GM23248 (cell line): ENCODE measurements around the gene HEATR1. TPM values are rescaled to one million over a fixed set of nuclear protein-coding genes. Genes with fewer than 3 reads are reported as not detected.

Source experiments
- DNase-seq: peaks from one replicate; pipeline ENCODE4 v3.0.0-alpha.2; 2015
- H2AFZ ChIP-seq: fragments of 200-600 bp; sonication (generic); 2 replicates; pipeline ENCODE4 v1.6.1; 2016; ENCODE audit warnings: antibody characterized with exemption
- H3F3A ChIP-seq: fragments of 200-600 bp; sonication (generic); 2 replicates; pipeline ENCODE4 v1.6.1; 2016; ENCODE audit warnings: mild to moderate bottlenecking, antibody characterized with exemption, mixed run types; ENCODE audit not compliant: insufficient read depth
- H3K27ac ChIP-seq: fragments of 200-600 bp; sonication (generic); 2 replicates; pipeline ENCODE4 v1.5.1; 2016; ENCODE audit warnings: mild to moderate bottlenecking
- H3K27me3 ChIP-seq: fragments of 200-600 bp; sonication (generic); replicated peaks from 2 replicates; pipeline ENCODE4 v1.6.1; 2016; ENCODE audit warnings: mild to moderate bottlenecking; ENCODE audit not compliant: insufficient read depth
- H3K36me3 ChIP-seq: fragments of 200-600 bp; sonication (generic); 2 replicates; pipeline ENCODE4 v1.6.1; 2016; ENCODE audit warnings: low read depth, mild to moderate bottlenecking
- H3K4me1 ChIP-seq: fragments of 200-600 bp; sonication (generic); 2 replicates; pipeline ENCODE4 v1.6.1; 2016; ENCODE audit warnings: mild to moderate bottlenecking; ENCODE audit not compliant: insufficient read depth
- H3K4me2 ChIP-seq: fragments of 200-600 bp; sonication (generic); one replicate; pipeline ENCODE4 v1.6.1; 2016; ENCODE audit warnings: mild to moderate bottlenecking; ENCODE audit not compliant: unreplicated experiment
- H3K4me3 ChIP-seq: fragments of 200-600 bp; sonication (generic); 2 replicates; pipeline ENCODE4 v1.5.1; 2016; ENCODE audit warnings: mild to moderate bottlenecking
- H3K79me2 ChIP-seq: fragments of 200-600 bp; sonication (generic); 2 replicates; pipeline ENCODE4 v1.6.1; 2016; ENCODE audit warnings: mild to moderate bottlenecking; ENCODE audit not compliant: insufficient read depth
- H3K9ac ChIP-seq: fragments of 200-600 bp; sonication (generic); 2 replicates; pipeline ENCODE4 v1.6.1; 2016; ENCODE audit warnings: mild to moderate bottlenecking
- H3K9me2 ChIP-seq: fragments of 200-600 bp; sonication (generic); 2 replicates; pipeline ENCODE4 v1.6.1; 2016; ENCODE audit warnings: mixed run types, mild to moderate bottlenecking, moderate library complexity; ENCODE audit not compliant: insufficient read depth
- H3K9me3 ChIP-seq: fragments of 200-600 bp; sonication (generic); one replicate; pipeline ENCODE4 v1.6.1; 2017; ENCODE audit warnings: low read depth
- H4K20me1 ChIP-seq: fragments of 200-600 bp; sonication (generic); 2 replicates; pipeline ENCODE4 v1.6.0; 2016; ENCODE audit not compliant: insufficient read depth
- EZH2 ChIP-seq: fragments of 200-600 bp; sonication (generic); IDR thresholded peaks from 2 replicates; pipeline ENCODE4 v1.6.1; 2018; ENCODE audit warnings: antibody characterized with exemption, mild to moderate bottlenecking; ENCODE audit not compliant: insufficient read depth, poor library complexity, severe bottlenecking
- EZH2phosphoT487 ChIP-seq: fragments of 200-600 bp; sonication (generic); IDR thresholded peaks from 2 replicates; pipeline ENCODE4 v1.6.1; 2018; ENCODE audit warnings: antibody characterized with exemption, moderate library complexity, mild to moderate bottlenecking, low read depth; ENCODE audit not compliant: insufficient read depth
- WGBS, 2 experiments: methylation state at CpG; one replicate each; pipeline ENCODE4 v1.1.6; 2015 to 2017; ENCODE audit warnings: low lambda C conversion rate in 2 of 2, low coverage in 1 of 2; ENCODE audit errors: missing lambda C conversion rate in 2 of 2; 5-methylcytosine and 5-hydroxymethylcytosine counted together
- in situ Hi-C: fragments of 300-500 bp; cut with MboI; formaldehyde crosslinking; loops from 2 replicates; pipeline ENCODE4 v1.15.0; 2020
- polyA plus RNA-seq: library from polyadenylated mRNA; unstranded; fragments of >200 nt; fragmentation: Nextera tagmentation; extraction: Ambion mirVana; gene quantifications from 2 replicates; pipeline ENCODE4 v1.2.1, GENCODE V29; 2016
- total RNA-seq: library from RNA; depleted of rRNA; stranded (reverse); fragments of >200 nt; shearing (Covaris generic); gene quantifications from 2 replicates; pipeline ENCODE4 v1.2.3, GENCODE V29; 2014

Gene HEATR1
- total and polyA plus RNA-seq, 2 experiments from 2014 or later: 15.7 to 24.0 TPM

DNA sequence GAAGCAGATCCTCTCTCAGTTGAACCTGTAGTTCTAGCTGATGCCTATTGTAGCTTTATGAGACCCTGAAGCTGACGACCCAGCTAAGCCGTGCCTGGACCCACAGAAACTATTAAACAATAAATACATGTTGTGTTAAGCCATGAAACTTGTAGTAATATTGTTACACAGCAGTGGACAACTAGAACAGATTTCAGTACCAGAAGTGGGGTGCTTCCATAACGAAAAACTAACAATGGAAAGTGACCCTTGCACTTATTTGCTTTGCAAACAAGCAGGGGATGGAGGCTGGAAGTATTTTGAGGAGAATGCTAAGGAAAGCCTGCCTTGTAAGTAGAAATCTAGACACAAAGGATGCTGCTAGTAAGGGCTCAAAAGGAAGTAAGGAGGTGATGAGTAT, 18.1 kb upstream of the HEATR1 start:
- no peak overlapping the region for H2AFZ ChIP-seq
- H3K9me2 ChIP-seq: no peaks in the 10 kb centered on the region
- no peak overlapping the region for H3K27ac ChIP-seq
- TF ChIP-seq EZH2phosphoT487: no peak
- TF ChIP-seq EZH2: no peak
- H3K4me2 ChIP-seq: no peak overlapping the region
- H3K9me3 ChIP-seq: no peaks in the 10 kb centered on the region
- DNase-seq: no peak
- no peak overlapping the region for H3K9ac ChIP-seq
- H3K4me1 ChIP-seq: no peaks in the 10 kb centered on the region
- H4K20me1 ChIP-seq: no peaks in the 10 kb centered on the region
- 0 out of 2 replicates have a peak, but pooled peaks cover 3% of the 10 kb centered on the region for H3K27me3 ChIP-seq
- H3K36me3 ChIP-seq: no peaks in the 10 kb centered on the region
- in situ Hi-C loops: no loop called here
- H3F3A ChIP-seq: no peaks in the 10 kb centered on the region
- no peak overlapping the region for H3K4me3 ChIP-seq
- no peaks in the 10 kb centered on the region for H3K79me2 ChIP-seq
- 5 to 11% methylated on average over 3 of the region's 3 CpGs for WGBS, 2 experiments

DNA sequence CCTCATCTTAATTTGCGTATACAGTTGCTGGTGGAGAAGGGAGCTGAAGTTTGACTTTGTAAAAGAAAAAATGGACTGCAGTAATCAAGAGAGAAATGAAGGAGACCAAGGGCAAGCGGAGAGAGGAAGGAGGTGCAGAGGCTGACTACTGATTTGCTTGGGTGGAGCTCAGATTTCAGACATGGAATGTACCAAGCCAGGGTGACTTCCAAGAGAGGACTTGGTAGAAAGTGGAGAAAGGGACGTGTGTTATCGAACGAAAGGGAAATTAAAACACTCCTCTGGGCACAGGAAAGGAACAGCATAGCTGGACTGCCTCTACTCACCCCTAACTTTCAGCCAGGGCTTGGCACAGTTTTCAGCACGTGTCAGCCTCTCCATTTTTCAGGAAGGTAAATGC, 15.1 kb upstream of the HEATR1 start:
- 12 to 26% methylated on average over 6 of the region's 6 CpGs for WGBS, 2 experiments
- Histone ChIP-seq H3K27me3 (0 out of 2 replicates have a peak, but pooled peaks cover 3% of the 10 kb centered on the region), H3K27ac (no peak overlapping the region), H3K9ac (no peak overlapping the region), H3K36me3 (no peaks in the 10 kb centered on the region), H3K9me3 (no peaks in the 10 kb centered on the region), H3K9me2 (no peaks in the 10 kb centered on the region), H3K4me2 (no peak overlapping the region), H3K79me2 (no peaks in the 10 kb centered on the region), H4K20me1 (no peaks in the 10 kb centered on the region), H3K4me1 (no peaks in the 10 kb centered on the region), H3K4me3 (no peak overlapping the region), H3F3A (no peaks in the 10 kb centered on the region), H2AFZ (no peak overlapping the region)
- peak; percentile 8 for DNase-seq
- TF ChIP-seq EZH2: no peak
- no peak for TF ChIP-seq EZH2phosphoT487
- in situ Hi-C loops: no loop called here

DNA sequence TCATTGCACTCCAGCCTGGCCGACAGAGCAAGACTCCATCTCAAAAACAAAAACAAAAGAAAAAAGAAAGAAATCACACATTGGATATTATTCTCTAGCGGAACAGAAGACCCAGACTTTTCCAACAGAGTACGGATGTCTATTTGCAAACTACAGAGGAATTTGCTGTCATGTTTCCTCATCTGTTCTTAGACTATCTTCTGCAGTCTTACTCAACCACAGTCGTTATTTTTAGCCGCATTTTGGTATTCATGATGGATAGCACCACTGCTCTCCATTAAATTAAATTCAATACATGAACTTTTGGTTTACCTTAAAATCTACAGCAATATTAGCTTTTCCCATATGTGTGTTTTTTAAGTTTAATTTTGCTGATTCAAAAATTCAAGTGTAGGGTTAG, 14.2 kb upstream of the HEATR1 start:
- Histone ChIP-seq H2AFZ (no peak overlapping the region), H3K27ac (no peak overlapping the region), H4K20me1 (no peaks in the 10 kb centered on the region), H3K9ac (no peak overlapping the region), H3F3A (no peaks in the 10 kb centered on the region), H3K79me2 (no peaks in the 10 kb centered on the region), H3K36me3 (no peaks in the 10 kb centered on the region), H3K9me2 (no peaks in the 10 kb centered on the region), H3K4me2 (no peak overlapping the region), H3K27me3 (0 out of 2 replicates have a peak, but pooled peaks cover 3% of the 10 kb centered on the region), H3K4me3 (no peak overlapping the region), H3K9me3 (no peaks in the 10 kb centered on the region), H3K4me1 (no peaks in the 10 kb centered on the region)
- no peak for DNase-seq
- in situ Hi-C loops: no loop called here
- 25% methylated on average over 5 of the region's 5 CpGs for WGBS, 2 experiments
- TF ChIP-seq EZH2phosphoT487 (no peak), EZH2 (no peak)

DNA sequence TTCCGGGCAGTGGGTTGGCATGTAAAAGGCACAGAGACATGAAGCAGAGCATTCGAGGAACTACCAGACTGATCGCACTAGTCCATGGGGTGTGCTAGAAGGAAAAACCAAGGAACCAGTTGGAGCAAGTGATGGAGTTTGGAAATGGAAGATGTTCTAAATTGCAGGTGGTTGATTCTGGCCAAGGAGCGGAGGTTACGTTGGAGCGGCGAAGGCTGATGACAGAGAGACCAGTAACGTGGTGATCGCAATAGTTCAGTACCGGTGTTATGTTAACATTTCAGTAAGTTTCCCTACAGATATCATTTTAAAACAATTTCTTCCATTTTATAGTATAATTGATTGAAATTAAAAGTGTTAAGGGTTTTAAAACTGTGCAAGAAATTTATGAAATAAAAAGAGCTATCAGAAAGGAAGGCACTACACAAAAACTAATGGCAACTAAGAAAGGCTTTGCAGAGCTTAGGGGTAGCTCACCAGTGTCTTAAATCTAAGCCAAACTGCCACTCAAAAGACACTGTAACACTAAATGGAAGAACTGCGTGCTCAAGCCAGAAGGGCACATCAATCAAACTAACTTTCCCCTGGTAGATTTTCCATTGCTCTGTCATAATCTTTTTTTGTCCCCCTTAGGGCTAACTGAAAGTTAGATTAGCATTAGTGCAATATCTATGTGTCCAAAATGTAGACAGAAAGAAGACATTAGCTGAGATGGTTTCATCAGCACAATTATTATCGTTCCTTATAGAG, 11.3 kb upstream of the HEATR1 start:
- TF ChIP-seq EZH2phosphoT487: no peak
- TF ChIP-seq EZH2: no peak
- Histone ChIP-seq H3K9me3 (no peaks in the 10 kb centered on the region), H3K4me2 (no peak overlapping the region), H3K27me3 (0 out of 2 replicates have a peak, but pooled peaks cover 3% of the 10 kb centered on the region), H2AFZ (no peak overlapping the region), H3K27ac (no peak overlapping the region), H3K4me1 (no peaks in the 10 kb centered on the region), H3K79me2 (no peaks in the 10 kb centered on the region), H3K4me3 (no peak overlapping the region), H3K36me3 (no peaks in the 10 kb centered on the region), H3K9me2 (no peaks in the 10 kb centered on the region), H3K9ac (no peak overlapping the region), H4K20me1 (no peaks in the 10 kb centered on the region), H3F3A (no peaks in the 10 kb centered on the region)
- DNase-seq: no peak
- in situ Hi-C loops: no loop called here
- 75 to 81% methylated on average over 12 of the region's 12 CpGs for WGBS, 2 experiments
